HEK293 (cell line): Measurements from ENCODE around the gene SMIM30.

Source experiments
- GLIS1 ChIP-seq: fragments of 450-650 bp; formaldehyde crosslinking; IDR thresholded peaks from 2 replicates; pipeline ENCODE4 v1.5.1; 2016; ENCODE audit warnings: missing biosample characterization, missing genetic modification characterization
- SP3 ChIP-seq: fragments of 450-650 bp; formaldehyde crosslinking; IDR thresholded peaks from 2 replicates; pipeline ENCODE4 v1.5.1; 2016; ENCODE audit warnings: missing biosample characterization, missing genetic modification characterization
- TCF7L2 ChIP-seq: IDR thresholded peaks from 2 replicates; pipeline ENCODE4 v1.6.1; 2011; ENCODE audit warnings: low read depth, mild to moderate bottlenecking, inconsistent platforms, low read length, moderate library complexity, borderline replicate concordance
- ZNF23 ChIP-seq: fragments of 450-650 bp; formaldehyde crosslinking; IDR thresholded peaks from 2 replicates; pipeline ENCODE4 v1.5.1; 2016; ENCODE audit warnings: missing biosample characterization, missing genetic modification characterization, borderline replicate concordance
- ZNF24 ChIP-seq: fragments of 450-650 bp; formaldehyde crosslinking; IDR thresholded peaks from 2 replicates; pipeline ENCODE4 v1.5.1; 2016; ENCODE audit warnings: missing biosample characterization, missing genetic modification characterization
- ZNF423 ChIP-seq: fragments of 450-650 bp; formaldehyde crosslinking; IDR thresholded peaks from 2 replicates; pipeline ENCODE4 v1.5.1; 2016; ENCODE audit warnings: missing biosample characterization, missing genetic modification characterization
- ZNF521 ChIP-seq: fragments of 450-650 bp; formaldehyde crosslinking; IDR thresholded peaks from 2 replicates; pipeline ENCODE4 v1.5.1; 2017; ENCODE audit warnings: missing biosample characterization, mild to moderate bottlenecking, missing genetic modification characterization
- ZNF530 ChIP-seq: fragments of 450-650 bp; formaldehyde crosslinking; IDR thresholded peaks from 2 replicates; pipeline ENCODE4 v1.5.1; 2016; ENCODE audit warnings: low read depth, missing biosample characterization, missing genetic modification characterization
- ZNF660 ChIP-seq: fragments of 450-650 bp; IDR thresholded peaks from 2 replicates; pipeline ENCODE4 v1.5.1; 2018; ENCODE audit warnings: missing biosample characterization, mild to moderate bottlenecking, missing genetic modification characterization
- ZNF677 ChIP-seq: fragments of 450-650 bp; IDR thresholded peaks from 2 replicates; pipeline ENCODE4 v1.5.0; 2018; ENCODE audit warnings: missing biosample characterization, mild to moderate bottlenecking, missing genetic modification characterization, moderate library complexity
- TF ChIP-seq, protein P1 (sequence below): fragments of 450-650 bp; formaldehyde crosslinking; IDR thresholded peaks from 2 replicates; pipeline ENCODE4 v1.5.1; 2016; ENCODE audit warnings: missing biosample characterization, missing genetic modification characterization
- TF ChIP-seq, protein P2 (sequence below): fragments of 450-650 bp; formaldehyde crosslinking; IDR thresholded peaks from 2 replicates; pipeline ENCODE4 v1.5.1; 2016; ENCODE audit warnings: missing biosample characterization, missing genetic modification characterization
- TF ChIP-seq, protein P3 (sequence below): fragments of 450-650 bp; formaldehyde crosslinking; IDR thresholded peaks from 2 replicates; pipeline ENCODE4 v1.5.1; 2017; ENCODE audit warnings: missing biosample characterization, missing genetic modification characterization
- TF ChIP-seq, protein P4 (sequence below): fragments of 450-650 bp; formaldehyde crosslinking; IDR thresholded peaks from 2 replicates; pipeline ENCODE4 v1.5.1; 2017; ENCODE audit warnings: missing biosample characterization, missing genetic modification characterization

DNA sequence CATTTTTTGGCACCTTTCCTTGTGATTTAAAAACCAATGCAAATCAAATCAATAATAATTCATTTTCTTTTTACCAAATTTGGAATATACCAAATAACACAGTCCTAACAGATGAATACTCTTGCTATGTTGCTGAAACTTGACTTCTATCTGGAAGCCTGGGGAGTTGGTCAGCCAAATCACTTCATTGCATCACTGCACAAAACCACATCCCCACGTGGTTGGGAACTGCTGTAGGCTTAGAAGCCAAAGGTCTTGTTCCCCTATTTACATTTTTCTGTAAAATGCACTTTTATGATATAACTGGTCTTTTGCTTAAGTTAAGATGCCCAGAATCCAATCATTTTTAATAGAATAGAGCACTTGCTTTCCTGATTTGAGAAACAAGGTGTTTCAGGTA lies 46.9 kb downstream of the SMIM30 start:
- TF ChIP-seq ZNF677 (tag by site-specific recombination) (no peak), ZNF24 (tag by site-specific recombination) (no peak), ZNF423 (tag by site-specific recombination) (no peak), ZNF23 (tag by site-specific recombination) (no peak), GLIS1 (no peak), ZNF660 (tag by site-specific recombination) (no peak), ZNF530 (tag by site-specific recombination) (no peak), ZNF521 (tag by site-specific recombination) (no peak), SP3 (tag by site-specific recombination) (no peak), TCF7L2 (no peak)
- TF ChIP-seq, protein P1, sequence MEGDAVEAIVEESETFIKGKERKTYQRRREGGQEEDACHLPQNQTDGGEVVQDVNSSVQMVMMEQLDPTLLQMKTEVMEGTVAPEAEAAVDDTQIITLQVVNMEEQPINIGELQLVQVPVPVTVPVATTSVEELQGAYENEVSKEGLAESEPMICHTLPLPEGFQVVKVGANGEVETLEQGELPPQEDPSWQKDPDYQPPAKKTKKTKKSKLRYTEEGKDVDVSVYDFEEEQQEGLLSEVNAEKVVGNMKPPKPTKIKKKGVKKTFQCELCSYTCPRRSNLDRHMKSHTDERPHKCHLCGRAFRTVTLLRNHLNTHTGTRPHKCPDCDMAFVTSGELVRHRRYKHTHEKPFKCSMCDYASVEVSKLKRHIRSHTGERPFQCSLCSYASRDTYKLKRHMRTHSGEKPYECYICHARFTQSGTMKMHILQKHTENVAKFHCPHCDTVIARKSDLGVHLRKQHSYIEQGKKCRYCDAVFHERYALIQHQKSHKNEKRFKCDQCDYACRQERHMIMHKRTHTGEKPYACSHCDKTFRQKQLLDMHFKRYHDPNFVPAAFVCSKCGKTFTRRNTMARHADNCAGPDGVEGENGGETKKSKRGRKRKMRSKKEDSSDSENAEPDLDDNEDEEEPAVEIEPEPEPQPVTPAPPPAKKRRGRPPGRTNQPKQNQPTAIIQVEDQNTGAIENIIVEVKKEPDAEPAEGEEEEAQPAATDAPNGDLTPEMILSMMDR (tag by site-specific recombination): no peak
- TF ChIP-seq, protein P2, sequence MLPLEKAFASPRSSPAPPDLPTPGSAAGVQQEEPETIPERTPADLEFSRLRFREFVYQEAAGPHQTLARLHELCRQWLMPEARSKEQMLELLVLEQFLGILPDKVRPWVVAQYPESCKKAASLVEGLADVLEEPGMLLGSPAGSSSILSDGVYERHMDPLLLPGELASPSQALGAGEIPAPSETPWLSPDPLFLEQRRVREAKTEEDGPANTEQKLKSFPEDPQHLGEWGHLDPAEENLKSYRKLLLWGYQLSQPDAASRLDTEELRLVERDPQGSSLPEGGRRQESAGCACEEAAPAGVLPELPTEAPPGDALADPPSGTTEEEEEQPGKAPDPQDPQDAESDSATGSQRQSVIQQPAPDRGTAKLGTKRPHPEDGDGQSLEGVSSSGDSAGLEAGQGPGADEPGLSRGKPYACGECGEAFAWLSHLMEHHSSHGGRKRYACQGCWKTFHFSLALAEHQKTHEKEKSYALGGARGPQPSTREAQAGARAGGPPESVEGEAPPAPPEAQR (tag by site-specific recombination): no peak
- TF ChIP-seq, protein P3, sequence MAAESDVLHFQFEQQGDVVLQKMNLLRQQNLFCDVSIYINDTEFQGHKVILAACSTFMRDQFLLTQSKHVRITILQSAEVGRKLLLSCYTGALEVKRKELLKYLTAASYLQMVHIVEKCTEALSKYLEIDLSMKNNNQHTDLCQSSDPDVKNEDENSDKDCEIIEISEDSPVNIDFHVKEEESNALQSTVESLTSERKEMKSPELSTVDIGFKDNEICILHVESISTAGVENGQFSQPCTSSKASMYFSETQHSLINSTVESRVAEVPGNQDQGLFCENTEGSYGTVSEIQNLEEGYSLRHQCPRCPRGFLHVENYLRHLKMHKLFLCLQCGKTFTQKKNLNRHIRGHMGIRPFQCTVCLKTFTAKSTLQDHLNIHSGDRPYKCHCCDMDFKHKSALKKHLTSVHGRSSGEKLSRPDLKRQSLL (tag by site-specific recombination): no peak
- TF ChIP-seq, protein P4, sequence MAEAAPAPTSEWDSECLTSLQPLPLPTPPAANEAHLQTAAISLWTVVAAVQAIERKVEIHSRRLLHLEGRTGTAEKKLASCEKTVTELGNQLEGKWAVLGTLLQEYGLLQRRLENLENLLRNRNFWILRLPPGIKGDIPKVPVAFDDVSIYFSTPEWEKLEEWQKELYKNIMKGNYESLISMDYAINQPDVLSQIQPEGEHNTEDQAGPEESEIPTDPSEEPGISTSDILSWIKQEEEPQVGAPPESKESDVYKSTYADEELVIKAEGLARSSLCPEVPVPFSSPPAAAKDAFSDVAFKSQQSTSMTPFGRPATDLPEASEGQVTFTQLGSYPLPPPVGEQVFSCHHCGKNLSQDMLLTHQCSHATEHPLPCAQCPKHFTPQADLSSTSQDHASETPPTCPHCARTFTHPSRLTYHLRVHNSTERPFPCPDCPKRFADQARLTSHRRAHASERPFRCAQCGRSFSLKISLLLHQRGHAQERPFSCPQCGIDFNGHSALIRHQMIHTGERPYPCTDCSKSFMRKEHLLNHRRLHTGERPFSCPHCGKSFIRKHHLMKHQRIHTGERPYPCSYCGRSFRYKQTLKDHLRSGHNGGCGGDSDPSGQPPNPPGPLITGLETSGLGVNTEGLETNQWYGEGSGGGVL (tag by site-specific recombination): no peak
